Measurements from ENCODE around the gene COL4A2. TPM values are rescaled to one million over a fixed set of nuclear protein-coding genes. Genes with fewer than 3 reads are reported as not detected.
"Not testable (repeated sequence)": the region's sequence is repeated elsewhere in the genome, so short reads cannot be mapped to it uniquely, and the experiment has no call there.

Gene COL4A2
- total RNA-seq, 4 donors from 2014 or later: 51.2 to 85.8 (median 70.5) TPM

DNA sequence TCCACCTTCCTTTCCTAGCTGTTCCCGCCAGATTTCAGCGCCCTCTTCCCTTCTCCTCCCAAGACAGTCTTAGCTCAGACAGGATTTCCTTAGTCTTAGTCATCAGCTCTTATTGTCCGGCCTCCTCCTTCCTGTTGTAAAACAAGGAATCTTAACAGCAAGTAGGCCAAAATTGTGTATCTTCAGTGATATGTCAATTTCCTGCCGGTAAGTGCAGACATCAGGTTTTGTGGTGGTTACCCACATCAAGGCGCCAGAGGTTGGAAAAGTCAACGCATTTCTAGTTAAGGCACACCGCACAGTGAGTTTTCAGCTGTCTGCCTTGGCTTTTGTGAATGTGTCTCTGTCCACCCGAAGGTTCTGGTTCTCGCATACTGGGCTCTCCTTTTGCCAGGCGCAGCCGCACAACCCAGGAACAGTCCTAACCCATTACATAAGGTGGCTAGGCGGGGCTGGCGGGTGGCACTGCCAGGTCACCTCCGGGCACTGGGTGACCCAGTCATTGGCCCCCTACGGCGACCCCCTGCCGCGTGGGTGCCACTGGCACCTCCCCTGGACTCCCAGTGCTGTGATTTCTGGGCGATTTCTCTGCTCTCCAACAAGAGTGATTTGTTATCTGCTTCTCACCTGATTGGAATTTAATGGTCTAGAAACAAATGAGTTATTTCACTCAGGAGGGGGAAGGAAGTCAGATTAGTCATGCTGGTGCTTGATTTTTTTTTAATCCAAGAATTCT, 12.9 kb downstream of the COL4A2 start:
- no peak overlapping the region for H3K4me3 ChIP-seq
- no peaks in the 10 kb centered on the region for H3K36me3 ChIP-seq
- intact Hi-C loops (cut with DNase I; ENCODE audit: low total_unique reads): no loop called here

DNA sequence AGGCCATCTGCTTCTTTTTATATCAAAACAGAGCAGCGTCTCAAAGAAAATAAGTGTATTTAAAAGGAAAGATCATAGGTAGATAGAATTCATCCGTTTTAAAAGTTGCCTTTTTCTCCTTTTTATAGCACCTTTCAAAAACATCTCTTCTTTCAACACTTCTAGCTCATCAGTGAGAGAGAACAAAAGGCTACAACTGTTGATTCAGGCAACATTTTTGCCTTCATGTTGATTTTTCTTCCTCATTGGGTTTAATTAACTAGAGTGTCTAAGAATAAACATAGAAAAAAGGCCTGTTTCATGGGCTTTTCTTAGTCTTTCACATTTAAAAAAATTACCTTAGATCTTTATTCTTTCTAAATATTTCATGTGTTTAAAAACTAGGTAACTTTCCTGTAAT, 13.6 kb downstream of the COL4A2 start:
- peaks cover 0 to 5% (median 3%) of the 10 kb centered on the region in 3 donors for H3K27me3 ChIP-seq
- peaks cover 26 to 41% of the 10 kb centered on the region in 2 donors for H3K4me1 ChIP-seq
- peak overlapping the region; percentile 38 to 75 (median 62) for H3K27ac ChIP-seq
- no peak for DNase-seq
- H3K36me3 ChIP-seq: no peaks in the 10 kb centered on the region
- no peak for ATAC-seq
- in situ Hi-C loops (cut with MboI; ENCODE audit: low sequenced_read_pairs in 4 of 4): no loop called here
- H3K9me3 ChIP-seq: no peaks in the 10 kb centered on the region
- no peak overlapping the region for H3K4me3 ChIP-seq
- intact Hi-C loops (cut with DNase I; ENCODE audit: low total_unique reads): no loop called here
- no peak for TF ChIP-seq POLR2A (IDR thresholded peaks at IDR 0.05)
- TF ChIP-seq, protein P1, sequence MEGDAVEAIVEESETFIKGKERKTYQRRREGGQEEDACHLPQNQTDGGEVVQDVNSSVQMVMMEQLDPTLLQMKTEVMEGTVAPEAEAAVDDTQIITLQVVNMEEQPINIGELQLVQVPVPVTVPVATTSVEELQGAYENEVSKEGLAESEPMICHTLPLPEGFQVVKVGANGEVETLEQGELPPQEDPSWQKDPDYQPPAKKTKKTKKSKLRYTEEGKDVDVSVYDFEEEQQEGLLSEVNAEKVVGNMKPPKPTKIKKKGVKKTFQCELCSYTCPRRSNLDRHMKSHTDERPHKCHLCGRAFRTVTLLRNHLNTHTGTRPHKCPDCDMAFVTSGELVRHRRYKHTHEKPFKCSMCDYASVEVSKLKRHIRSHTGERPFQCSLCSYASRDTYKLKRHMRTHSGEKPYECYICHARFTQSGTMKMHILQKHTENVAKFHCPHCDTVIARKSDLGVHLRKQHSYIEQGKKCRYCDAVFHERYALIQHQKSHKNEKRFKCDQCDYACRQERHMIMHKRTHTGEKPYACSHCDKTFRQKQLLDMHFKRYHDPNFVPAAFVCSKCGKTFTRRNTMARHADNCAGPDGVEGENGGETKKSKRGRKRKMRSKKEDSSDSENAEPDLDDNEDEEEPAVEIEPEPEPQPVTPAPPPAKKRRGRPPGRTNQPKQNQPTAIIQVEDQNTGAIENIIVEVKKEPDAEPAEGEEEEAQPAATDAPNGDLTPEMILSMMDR (IDR thresholded peaks at IDR 0.05 in 4 of 5, conservative IDR thresholded peaks at IDR 0.05 in 1 of 5): no peak

More for the DNA sequence above, 12.9 kb downstream of the COL4A2 start:
- Histone ChIP-seq H3K27me3 (peaks cover 0 to 5% (median 3%) of the 10 kb centered on the region in 3 donors), H3K27ac (peak overlapping the region; percentile 38 to 75 (median 62)), H3K9me3 (no peaks in the 10 kb centered on the region), H3K4me1 (peaks cover 26 to 42% of the 10 kb centered on the region in 2 donors)
- peak in 1 of 2 donors; percentile 35 for ATAC-seq
- TF ChIP-seq, protein P1 (IDR thresholded peaks at IDR 0.05 in 4 of 5, conservative IDR thresholded peaks at IDR 0.05 in 1 of 5): no peak
- no peak for TF ChIP-seq POLR2A (IDR thresholded peaks at IDR 0.05)
- in situ Hi-C loops (cut with MboI; ENCODE audit: low sequenced_read_pairs in 4 of 4): no loop called here
- no peak for DNase-seq

DNA sequence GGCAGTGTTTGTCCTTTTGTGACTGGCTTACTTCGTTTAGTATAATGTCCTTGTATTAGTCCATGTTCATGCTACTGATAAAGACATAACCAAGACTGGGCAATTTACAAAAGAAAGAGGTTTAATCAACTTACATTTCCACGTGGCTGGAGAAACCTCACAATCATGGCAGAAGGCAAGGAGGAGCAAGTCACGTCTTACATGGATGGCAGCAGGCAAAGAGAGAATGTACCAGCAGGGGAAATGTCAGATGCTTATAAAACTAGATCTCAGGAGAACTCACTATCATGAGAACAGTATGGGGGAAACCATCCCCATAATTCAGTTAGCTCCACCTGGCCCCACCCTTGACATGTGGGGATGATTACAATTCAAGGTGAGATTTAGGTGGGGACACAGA, 14.5 kb downstream of the COL4A2 start:
- DNase-seq; H3K4me3 ChIP-seq; H3K36me3 ChIP-seq; intact Hi-C loops (cut with DNase I; ENCODE audit: low total_unique reads); ATAC-seq; in situ Hi-C loops (cut with MboI; ENCODE audit: low sequenced_read_pairs in 4 of 4); H3K9me3 ChIP-seq; H3K27me3 ChIP-seq: not testable (repeated sequence)
- H3K27ac ChIP-seq: peak overlapping the region in 3 of 4 donors; percentile 37 to 55 (median 53)
- H3K4me1 ChIP-seq: peaks cover 22 to 45% of the 10 kb centered on the region in 2 donors

DNA sequence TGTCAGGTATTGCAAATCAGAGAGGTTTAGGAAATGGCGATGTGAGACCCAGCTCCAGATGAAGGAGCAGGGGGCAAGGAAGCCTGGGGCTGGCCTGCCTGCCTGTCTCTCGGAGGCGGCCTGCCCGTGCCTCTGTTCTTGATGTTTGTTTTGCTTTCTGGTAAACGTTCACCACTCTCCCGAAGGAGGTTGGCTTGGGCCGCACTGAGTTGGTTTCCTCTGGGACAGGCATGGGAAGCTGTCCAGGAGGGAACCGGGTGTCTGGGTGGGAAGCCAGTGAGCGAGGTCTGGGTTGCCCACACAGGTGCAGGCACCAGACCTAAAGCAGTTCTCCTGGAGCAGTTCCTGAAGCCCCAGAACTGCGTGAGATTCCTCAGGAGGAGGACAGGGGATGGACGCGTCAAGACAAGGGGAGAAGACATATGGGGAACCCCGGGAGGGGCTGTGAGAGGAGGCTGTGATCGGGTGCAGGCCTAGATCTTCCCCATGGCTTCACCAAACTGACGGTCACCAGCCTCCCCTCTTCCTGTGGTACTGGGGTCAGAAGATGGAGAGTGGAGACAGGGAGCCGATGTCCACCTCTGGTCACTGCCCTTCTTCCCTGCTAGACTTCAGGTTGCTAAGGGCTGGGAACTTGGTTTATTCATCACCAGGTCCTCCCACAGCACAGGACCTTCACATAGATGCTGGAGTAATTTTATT, 15.2 kb downstream of the COL4A2 start:
- in situ Hi-C loops (cut with MboI; ENCODE audit: low sequenced_read_pairs in 4 of 4) (no loop called here), intact Hi-C loops (cut with DNase I; ENCODE audit: low total_unique reads) (no loop called here)
- Histone ChIP-seq H3K27me3 (peaks cover 0 to 5% (median 3%) of the 10 kb centered on the region in 3 donors), H3K9me3 (no peaks in the 10 kb centered on the region), H3K4me3 (no peak overlapping the region), H3K4me1 (peaks cover 27 to 51% of the 10 kb centered on the region in 2 donors), H3K27ac (peak overlapping the region; percentile 37 to 55 (median 52)), H3K36me3 (no peaks in the 10 kb centered on the region)
- ATAC-seq: no peak
- TF ChIP-seq POLR2A (IDR thresholded peaks at IDR 0.05): no peak
- TF ChIP-seq, protein P1 (IDR thresholded peaks at IDR 0.05 in 4 of 5, conservative IDR thresholded peaks at IDR 0.05 in 1 of 5): no peak
- DNase-seq: no peak

DNA sequence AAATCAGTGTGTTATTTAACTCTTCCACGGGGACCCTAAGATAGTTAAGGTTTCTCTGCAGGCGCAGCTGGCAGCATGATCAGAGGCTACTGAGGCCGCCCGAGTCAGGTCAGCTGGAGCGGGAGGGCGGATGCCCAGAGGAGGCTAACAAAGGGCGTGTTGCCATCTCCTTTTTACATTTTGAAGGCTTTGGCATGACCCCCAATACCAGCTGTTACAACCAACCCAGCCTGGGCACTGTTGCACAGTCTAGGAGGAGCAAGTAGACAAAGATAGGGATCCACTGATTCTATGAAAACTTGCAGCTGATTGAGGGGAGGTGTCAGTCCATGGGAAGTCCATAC, 15.7 kb downstream of the COL4A2 start:
- no peak for ATAC-seq
- no peak for DNase-seq
- H3K36me3 ChIP-seq: no peaks in the 10 kb centered on the region
- in situ Hi-C loops (cut with MboI; ENCODE audit: low sequenced_read_pairs in 4 of 4): no loop called here
- intact Hi-C loops (cut with DNase I; ENCODE audit: low total_unique reads): no loop called here
- H3K4me3 ChIP-seq: no peak overlapping the region
- H3K27ac ChIP-seq: peak overlapping the region in 2 of 4 donors; percentile 53 to 55
- no peak for TF ChIP-seq POLR2A (IDR thresholded peaks at IDR 0.05)
- TF ChIP-seq, protein P1 (IDR thresholded peaks at IDR 0.05 in 4 of 5, conservative IDR thresholded peaks at IDR 0.05 in 1 of 5): no peak
- peaks cover 0 to 5% (median 3%) of the 10 kb centered on the region in 3 donors for H3K27me3 ChIP-seq
- H3K4me1 ChIP-seq: peaks cover 27 to 55% of the 10 kb centered on the region in 2 donors
- no peaks in the 10 kb centered on the region for H3K9me3 ChIP-seq
